Endodermal cell (in vitro differentiated cells): Measurements from ENCODE around the gene MORN1. TPM values are rescaled to one million over a fixed set of nuclear protein-coding genes. Genes with fewer than 3 reads are reported as not detected.

ENCODE experiments used
- DNase-seq: peaks from one replicate; pipeline ENCODE4 v3.0.0-alpha.2; 2017
- H3K27ac ChIP-seq: 2 replicates; pipeline ENCODE4 v1.5.1; 2013; ENCODE audit warnings: mild to moderate bottlenecking, low read depth, low read length, moderate library complexity
- H3K27me3 ChIP-seq: 2 replicates; pipeline ENCODE4 v1.6.1; 2013; ENCODE audit warnings: mild to moderate bottlenecking, low read length, moderate library complexity; ENCODE audit not compliant: insufficient read depth, control insufficient read depth, poor library complexity, severe bottlenecking
- H3K36me3 ChIP-seq: 2 replicates; pipeline ENCODE4 v1.7.0; 2013; ENCODE audit warnings: mild to moderate bottlenecking, low read length, moderate library complexity; ENCODE audit not compliant: control insufficient read depth, insufficient read depth
- H3K4me1 ChIP-seq: one replicate; pipeline ENCODE4 v1.7.0; 2013; ENCODE audit warnings: low read length; ENCODE audit not compliant: control insufficient read depth, insufficient read depth
- H3K4me3 ChIP-seq: 2 replicates; pipeline ENCODE4 v1.5.1; 2013; ENCODE audit warnings: mild to moderate bottlenecking, low read length, moderate library complexity
- H3K9ac ChIP-seq: 2 replicates; pipeline ENCODE4 v1.6.1; 2013; ENCODE audit warnings: mild to moderate bottlenecking, low read length, moderate library complexity; ENCODE audit not compliant: poor library complexity, severe bottlenecking; ENCODE audit errors: extremely low read depth
- H3K9me3 ChIP-seq: 2 replicates; pipeline ENCODE4 v1.6.1; 2013; ENCODE audit warnings: mild to moderate bottlenecking, low read length, moderate library complexity; ENCODE audit not compliant: control insufficient read depth
- H3K27ac Mint-ChIP-seq: 2 replicates; pipeline ENCODE4 v1.8.0; 2020; ENCODE audit warnings: mixed read lengths
- H3K27me3 Mint-ChIP-seq: 2 replicates; pipeline ENCODE4 v1.8.0; 2021; ENCODE audit warnings: mild to moderate bottlenecking, mixed read lengths; ENCODE audit not compliant: insufficient read depth
- H3K36me3 Mint-ChIP-seq: 2 replicates; pipeline ENCODE4 v1.8.0; 2020; ENCODE audit warnings: low read depth, mixed read lengths
- H3K4me1 Mint-ChIP-seq: 2 replicates; pipeline ENCODE4 v1.8.0; 2020; ENCODE audit warnings: mixed read lengths
- H3K4me3 Mint-ChIP-seq: 2 replicates; pipeline ENCODE4 v1.8.0; 2020; ENCODE audit warnings: mild to moderate bottlenecking, moderate library complexity, mixed read lengths
- H3K9me3 Mint-ChIP-seq: 2 replicates; pipeline ENCODE4 v1.8.0; 2020; ENCODE audit warnings: mild to moderate bottlenecking, mixed read lengths
- WGBS, 2 experiments: methylation state at CpG; one replicate each; pipeline versions ENCODE4 v1.1.5 to v1.1.7; 2013; ENCODE audit warnings: missing lambda C conversion rate in 2 of 2, mixed read lengths in 1 of 2; ENCODE audit not compliant: insufficient coverage in 1 of 2, insufficient read length in 1 of 2; 5-methylcytosine and 5-hydroxymethylcytosine counted together
- total RNA-seq, 2 donors: library from RNA; stranded (reverse); fragmentation: NEBNext Ultra II Directional in 1 of 2; extraction: Animal tissue kit (Norgen Biotek cat#: 25700) in 1 of 2; gene quantifications; 2 replicates in 1 of 2; 3 replicates in 1 of 2; pipeline ENCODE4 v1.2.1, GENCODE V29; 2021
- TF ChIP-seq, protein P1 (sequence below): fragments of 200-600 bp; sonication (generic); conservative IDR thresholded peaks from 2 replicates; pipeline ENCODE4 v1.5.0; 2021; ENCODE audit warnings: antibody characterized with exemption, mild to moderate bottlenecking

The MORN1 gene
- total RNA-seq, 2 donors from 2014 or later, result 21.3 to 24.9 TPM

DNA sequence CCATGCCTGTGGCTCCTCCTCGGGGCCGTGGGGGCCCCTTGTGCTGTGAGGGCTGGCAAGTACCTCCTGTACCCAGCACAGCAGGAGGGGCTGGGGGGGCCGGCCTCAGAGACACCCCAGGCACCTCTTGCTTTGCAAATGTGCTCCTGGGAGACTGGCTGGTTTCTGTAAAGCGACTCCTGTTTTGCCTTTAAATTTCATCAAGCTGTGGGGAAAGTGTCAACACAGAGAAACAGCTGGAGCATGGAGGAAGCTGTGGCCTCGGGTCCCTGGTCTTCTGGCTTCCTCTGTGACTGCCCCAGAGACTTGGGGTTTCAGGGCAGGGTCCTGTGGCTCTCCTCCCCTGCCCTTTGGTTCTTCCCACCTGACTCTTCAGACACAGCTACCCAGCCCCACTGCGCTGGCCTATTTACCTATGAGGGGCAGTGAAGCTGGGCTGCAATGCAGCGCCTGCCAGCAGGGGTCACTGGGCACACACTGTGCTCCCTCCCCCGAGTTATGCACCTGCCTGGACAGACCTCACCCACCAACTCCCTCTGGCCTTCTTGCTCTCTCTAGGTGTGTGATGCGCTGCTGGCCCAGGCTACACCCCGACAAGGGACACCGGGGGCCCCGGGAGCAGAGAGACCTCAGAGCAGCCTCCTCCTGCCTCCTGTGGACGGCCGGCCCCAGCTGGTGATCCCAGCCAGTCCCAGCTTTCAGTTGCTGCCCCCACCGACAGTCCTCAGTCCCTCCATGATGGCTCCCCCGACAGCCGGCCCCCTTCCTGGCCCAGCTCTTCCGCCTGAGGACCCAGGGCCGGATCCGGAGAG is 38.6 kb upstream of the MORN1 start:
- no peaks in the 10 kb centered on the region for H3K36me3 ChIP-seq
- H3K27ac ChIP-seq, result no peak overlapping the region
- no peaks in the 10 kb centered on the region for H3K36me3 Mint-ChIP-seq
- H3K4me3 Mint-ChIP-seq, result no peak overlapping the region
- no peaks in the 10 kb centered on the region for H3K4me1 Mint-ChIP-seq
- H3K9me3 Mint-ChIP-seq, result peaks cover 11% of the 10 kb centered on the region
- DNase-seq, result peak; percentile 77
- no peaks in the 10 kb centered on the region for H3K9me3 ChIP-seq
- no peak overlapping the region for H3K27ac Mint-ChIP-seq
- WGBS, 2 experiments, result 87 to 90% methylated on average over 14 to 20 of the region's 20 CpGs
- peaks cover 3% of the 10 kb centered on the region for H3K27me3 Mint-ChIP-seq
- no peak overlapping the region for H3K4me3 ChIP-seq
- TF ChIP-seq, protein P1, sequence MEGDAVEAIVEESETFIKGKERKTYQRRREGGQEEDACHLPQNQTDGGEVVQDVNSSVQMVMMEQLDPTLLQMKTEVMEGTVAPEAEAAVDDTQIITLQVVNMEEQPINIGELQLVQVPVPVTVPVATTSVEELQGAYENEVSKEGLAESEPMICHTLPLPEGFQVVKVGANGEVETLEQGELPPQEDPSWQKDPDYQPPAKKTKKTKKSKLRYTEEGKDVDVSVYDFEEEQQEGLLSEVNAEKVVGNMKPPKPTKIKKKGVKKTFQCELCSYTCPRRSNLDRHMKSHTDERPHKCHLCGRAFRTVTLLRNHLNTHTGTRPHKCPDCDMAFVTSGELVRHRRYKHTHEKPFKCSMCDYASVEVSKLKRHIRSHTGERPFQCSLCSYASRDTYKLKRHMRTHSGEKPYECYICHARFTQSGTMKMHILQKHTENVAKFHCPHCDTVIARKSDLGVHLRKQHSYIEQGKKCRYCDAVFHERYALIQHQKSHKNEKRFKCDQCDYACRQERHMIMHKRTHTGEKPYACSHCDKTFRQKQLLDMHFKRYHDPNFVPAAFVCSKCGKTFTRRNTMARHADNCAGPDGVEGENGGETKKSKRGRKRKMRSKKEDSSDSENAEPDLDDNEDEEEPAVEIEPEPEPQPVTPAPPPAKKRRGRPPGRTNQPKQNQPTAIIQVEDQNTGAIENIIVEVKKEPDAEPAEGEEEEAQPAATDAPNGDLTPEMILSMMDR, result peak; percentile 67
- H3K9ac ChIP-seq, result no peak overlapping the region
- no peaks in the 10 kb centered on the region for H3K4me1 ChIP-seq
- H3K27me3 ChIP-seq, result no peaks in the 10 kb centered on the region

DNA sequence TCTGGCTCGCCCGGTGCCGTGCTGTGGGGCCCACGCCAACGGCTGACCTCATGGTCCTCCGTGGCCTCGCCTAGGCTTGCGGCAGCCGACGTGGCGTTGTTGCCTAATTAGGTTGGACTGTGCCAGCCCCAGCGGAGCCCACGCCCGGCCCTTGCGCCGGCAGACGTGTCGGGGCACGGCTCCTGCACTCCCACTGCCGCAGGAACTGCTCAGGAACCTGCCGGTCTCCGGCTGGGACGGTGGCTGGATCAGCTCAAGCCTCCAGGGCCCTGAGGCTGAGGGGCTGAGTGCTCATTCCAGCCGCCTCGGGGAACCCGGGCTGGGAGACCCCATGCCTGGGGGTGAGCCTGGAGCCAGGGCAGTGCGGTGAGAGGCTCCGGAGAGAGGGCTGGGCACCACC is 37.1 kb upstream of the MORN1 start:
- H3K27me3 Mint-ChIP-seq, result peaks cover under 1% of the 10 kb centered on the region
- no peak overlapping the region for H3K27ac Mint-ChIP-seq
- no peak overlapping the region for H3K4me3 ChIP-seq
- 94 to 96% methylated on average over 27 to 28 of the region's 28 CpGs for WGBS, 2 experiments
- TF ChIP-seq, protein P1, result no peak
- H3K27me3 ChIP-seq, result no peaks in the 10 kb centered on the region
- no peak overlapping the region for H3K9ac ChIP-seq
- no peaks in the 10 kb centered on the region for H3K4me1 ChIP-seq
- no peak for DNase-seq
- H3K36me3 Mint-ChIP-seq, result no peaks in the 10 kb centered on the region
- no peaks in the 10 kb centered on the region for H3K36me3 ChIP-seq
- peaks cover under 1% of the 10 kb centered on the region for H3K9me3 ChIP-seq
- no peak overlapping the region for H3K4me3 Mint-ChIP-seq
- H3K4me1 Mint-ChIP-seq, result no peaks in the 10 kb centered on the region
- no peak overlapping the region for H3K27ac ChIP-seq
- H3K9me3 Mint-ChIP-seq, result peaks cover 17% of the 10 kb centered on the region

DNA sequence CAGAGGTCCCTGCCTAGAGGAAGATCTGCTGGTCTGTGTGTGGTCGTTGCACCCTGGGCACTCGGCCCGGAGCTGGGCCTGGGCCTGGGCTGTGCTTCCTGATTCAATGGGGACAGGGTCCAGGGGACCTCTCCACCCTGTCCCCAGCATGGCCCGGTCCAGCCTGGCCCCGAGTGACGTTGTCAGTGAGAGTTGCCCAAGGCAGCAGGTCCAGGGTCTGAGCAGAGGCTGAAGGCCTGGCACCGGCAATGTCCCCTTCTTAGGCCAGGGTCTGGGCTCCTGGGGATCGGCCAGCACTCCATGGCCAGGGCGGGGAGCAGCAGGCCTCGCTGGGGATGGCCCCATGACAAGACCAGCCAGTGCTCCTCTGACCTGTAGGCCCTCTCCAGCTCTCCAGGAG is 36.6 kb upstream of the MORN1 start:
- no peak overlapping the region for H3K4me3 ChIP-seq
- H3K36me3 ChIP-seq, result no peaks in the 10 kb centered on the region
- TF ChIP-seq, protein P1, result no peak
- H3K9me3 ChIP-seq, result peaks cover 6% of the 10 kb centered on the region
- H3K27me3 ChIP-seq, result no peaks in the 10 kb centered on the region
- H3K27me3 Mint-ChIP-seq, result peaks cover 3% of the 10 kb centered on the region
- no peaks in the 10 kb centered on the region for H3K4me1 Mint-ChIP-seq
- no peaks in the 10 kb centered on the region for H3K4me1 ChIP-seq
- no peak overlapping the region for H3K9ac ChIP-seq
- peaks cover 23% of the 10 kb centered on the region for H3K9me3 Mint-ChIP-seq
- H3K4me3 Mint-ChIP-seq, result no peak overlapping the region
- DNase-seq, result no peak
- H3K27ac ChIP-seq, result no peak overlapping the region
- H3K27ac Mint-ChIP-seq, result no peak overlapping the region
- H3K36me3 Mint-ChIP-seq, result no peaks in the 10 kb centered on the region
- WGBS, 2 experiments, result 91 to 95% methylated on average over 9 to 10 of the region's 10 CpGs
